ENCODE results near the gene SERINC3.

DNA sequence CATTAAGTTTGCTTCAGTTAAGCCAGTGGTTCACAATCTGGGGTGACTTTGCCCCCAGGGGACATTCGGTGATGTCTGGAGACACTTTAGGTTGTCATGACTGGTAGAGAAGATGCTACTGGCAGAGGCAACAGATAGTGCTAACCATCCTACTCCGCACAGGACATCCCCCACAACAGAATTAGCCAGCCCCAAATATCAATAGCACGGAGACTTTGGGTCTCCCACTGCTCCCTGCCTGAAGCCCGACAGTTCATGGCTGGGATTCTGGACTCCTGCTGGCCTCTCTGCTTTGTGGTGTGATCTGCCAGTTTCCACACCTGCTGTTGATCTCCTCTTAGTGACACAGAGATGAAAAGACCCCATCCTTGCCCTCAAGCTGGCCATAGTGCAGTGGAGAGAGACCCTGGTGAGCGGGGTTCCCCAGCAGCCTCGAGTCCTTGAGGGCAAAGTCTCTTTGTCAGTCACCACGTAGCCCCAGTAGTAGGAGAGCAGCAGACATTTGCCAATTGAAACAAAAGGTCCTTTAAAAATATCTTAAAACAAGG, 70.9 kb downstream of the SERINC3 start:
- TF ChIP-seq, protein P1, sequence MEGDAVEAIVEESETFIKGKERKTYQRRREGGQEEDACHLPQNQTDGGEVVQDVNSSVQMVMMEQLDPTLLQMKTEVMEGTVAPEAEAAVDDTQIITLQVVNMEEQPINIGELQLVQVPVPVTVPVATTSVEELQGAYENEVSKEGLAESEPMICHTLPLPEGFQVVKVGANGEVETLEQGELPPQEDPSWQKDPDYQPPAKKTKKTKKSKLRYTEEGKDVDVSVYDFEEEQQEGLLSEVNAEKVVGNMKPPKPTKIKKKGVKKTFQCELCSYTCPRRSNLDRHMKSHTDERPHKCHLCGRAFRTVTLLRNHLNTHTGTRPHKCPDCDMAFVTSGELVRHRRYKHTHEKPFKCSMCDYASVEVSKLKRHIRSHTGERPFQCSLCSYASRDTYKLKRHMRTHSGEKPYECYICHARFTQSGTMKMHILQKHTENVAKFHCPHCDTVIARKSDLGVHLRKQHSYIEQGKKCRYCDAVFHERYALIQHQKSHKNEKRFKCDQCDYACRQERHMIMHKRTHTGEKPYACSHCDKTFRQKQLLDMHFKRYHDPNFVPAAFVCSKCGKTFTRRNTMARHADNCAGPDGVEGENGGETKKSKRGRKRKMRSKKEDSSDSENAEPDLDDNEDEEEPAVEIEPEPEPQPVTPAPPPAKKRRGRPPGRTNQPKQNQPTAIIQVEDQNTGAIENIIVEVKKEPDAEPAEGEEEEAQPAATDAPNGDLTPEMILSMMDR (optimal IDR thresholded peaks at IDR 0.05 in 1 of 3, IDR thresholded peaks at IDR 0.05 in 1 of 3, conservative IDR thresholded peaks at IDR 0.05 in 1 of 3; ENCODE audit: extremely low read depth in 1 of 3, insufficient read depth in 2 of 3, low read length in 3 of 3) = no peak
- TF ChIP-seq EZH2 (IDR thresholded peaks at IDR 0.05; ENCODE audit: low read length) = no peak
